ENCODE data around the gene C1orf122.

Gene C1orf122

GRCh38 chr1:37802439-37802838 is 5.2 kb upstream of the C1orf122 start:
- no peak for DNase-seq

GRCh38 chr1:37807220-37807554 is 403 bp upstream of the C1orf122 start:
- no peak for DNase-seq

GRCh38 chr1:37808369-37809319 is 1.1 kb downstream of the C1orf122 start:
- peak; percentile 38 for DNase-seq

- no peak for DNase-seq
Observed at GRCh38 chr1:37809942-37810341, 2.4 kb downstream of the C1orf122 start.

- peak; percentile 60 for DNase-seq
Observed at GRCh38 chr1:37811027-37811655, 3.6 kb downstream of the C1orf122 start.

GRCh38 chr1:37813529-37814145 is 6.0 kb downstream of the C1orf122 start:
- no peak for DNase-seq

- no peak for DNase-seq
Observed at GRCh38 chr1:37814252-37814651, 6.7 kb downstream of the C1orf122 start.

GRCh38 chr1:37817481-37817880 is 9.9 kb downstream of the C1orf122 start:
- DNase-seq, result no peak

GRCh38 chr1:37821481-37821880 is 13.9 kb downstream of the C1orf122 start:
- DNase-seq, result no peak

GRCh38 chr1:37822906-37823815 is 15.6 kb downstream of the C1orf122 start:
- DNase-seq, result no peak

GRCh38 chr1:37824001-37824400 is 16.4 kb downstream of the C1orf122 start:
- no peak for DNase-seq

- DNase-seq, result no peak
Observed at GRCh38 chr1:37825506-37825905, 17.9 kb downstream of the C1orf122 start.

GRCh38 chr1:37828410-37829074 is 21.0 kb downstream of the C1orf122 start:
- no peak for DNase-seq

- DNase-seq, result no peak
Observed at GRCh38 chr1:37831109-37831508, 23.5 kb downstream of the C1orf122 start.

- no peak for DNase-seq
Observed at GRCh38 chr1:37831809-37832208, 24.2 kb downstream of the C1orf122 start.

- no peak for DNase-seq
Observed at GRCh38 chr1:37836788-37837187, 29.2 kb downstream of the C1orf122 start.

- no peak for DNase-seq
Observed at GRCh38 chr1:37839676-37840075, 32.1 kb downstream of the C1orf122 start.

- no peak for DNase-seq
Observed at GRCh38 chr1:37840711-37841110, 33.1 kb downstream of the C1orf122 start.

GRCh38 chr1:37841652-37842051 is 34.1 kb downstream of the C1orf122 start:
- DNase-seq, result no peak

GRCh38 chr1:37844536-37844935 is 36.9 kb downstream of the C1orf122 start:
- no peak for DNase-seq

GRCh38 chr1:37845049-37845646 is 37.6 kb downstream of the C1orf122 start:
- no peak for DNase-seq

GRCh38 chr1:37845786-37846185 is 38.2 kb downstream of the C1orf122 start:
- DNase-seq, result no peak
